Gastrocnemius medialis (tissue), 4 donors: ENCODE data around the gene ZFYVE27.

Source experiments
- CTCF ChIP-seq, 5 experiments: fragments of 450-650 bp in 3 of 5; fragments of 200-600 bp in 2 of 5; sonication (generic) in 2 of 5; IDR thresholded peaks in 4 of 5; conservative IDR thresholded peaks in 1 of 5; 1 replicate in 4 of 5; 2 replicates in 1 of 5; pipeline ENCODE4 v1.5.1; 2016 to 2019; ENCODE audit warnings: antibody characterized with exemption in 5 of 5, mild to moderate bottlenecking in 3 of 5, moderate library complexity in 3 of 5
- POLR2A ChIP-seq, 2 donors: fragments of 450-650 bp; IDR thresholded peaks; one replicate each; pipeline ENCODE4 v1.6.1; 2017; ENCODE audit warnings: antibody characterized with exemption in 2 of 2, mild to moderate bottlenecking in 2 of 2, moderate library complexity in 2 of 2

DNA sequence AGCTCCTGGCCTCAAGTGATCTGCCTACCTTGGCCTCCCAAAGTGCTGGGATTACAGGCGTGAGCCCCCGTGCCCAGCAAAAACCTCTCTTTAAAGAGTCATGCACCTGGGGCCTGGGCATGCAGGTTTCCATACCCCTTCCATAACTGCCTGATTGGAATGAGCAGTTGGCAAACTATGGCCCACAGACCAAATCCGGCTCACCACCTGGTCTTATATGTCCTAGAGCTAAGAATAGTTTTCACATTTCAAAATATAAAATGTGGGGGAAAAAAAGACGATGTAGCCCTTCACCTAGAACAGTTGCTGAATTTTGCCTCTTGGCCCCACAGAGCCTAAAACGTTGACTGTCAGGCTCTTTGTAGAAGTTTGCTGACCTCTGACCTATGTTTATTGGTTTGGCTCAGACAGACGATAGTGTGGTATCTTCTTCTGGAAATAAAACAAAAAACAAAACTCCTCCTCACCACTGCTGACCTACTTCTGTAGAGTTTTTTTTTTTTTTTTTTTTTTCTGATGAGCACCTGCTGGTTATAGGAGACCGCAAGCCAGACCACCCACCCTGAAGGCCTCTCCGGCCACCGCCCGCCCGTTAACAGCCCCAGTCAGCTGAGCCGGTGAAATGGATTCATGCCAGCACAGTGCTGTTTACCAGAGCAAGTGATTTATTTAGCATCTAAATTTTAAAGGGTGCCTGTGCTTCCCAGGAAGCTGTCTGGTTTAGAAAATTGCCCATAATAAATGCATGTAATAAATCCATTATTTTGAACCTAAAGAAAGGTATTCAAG is 68.4 kb downstream of the ZFYVE27 start:
- no peak for TF ChIP-seq CTCF (IDR thresholded peaks at IDR 0.05 in 4 of 5, conservative IDR thresholded peaks at IDR 0.05 in 1 of 5)
- TF ChIP-seq POLR2A (IDR thresholded peaks at IDR 0.05), result no peak
